Right cardiac atrium (tissue), 5 donors: ENCODE data around the gene INPP5D. TPM values are rescaled to one million over a fixed set of nuclear protein-coding genes. Genes with fewer than 3 reads are reported as not detected.

Experiments used
- ATAC-seq, 2 donors: fragments of 200-7000 bp; cut with Tn5 transposase; one replicate each; pipeline versions ENCODE4 v1.8.0 to v1.9.1; 2020; ENCODE audit warnings: moderate library complexity in 2 of 2, mild to moderate bottlenecking in 1 of 2
- DNase-seq, 3 donors: peaks; one replicate each; pipeline ENCODE4 v3.0.0-alpha.2; 2020
- H3K27ac ChIP-seq: one replicate; pipeline ENCODE4 v1.5.1; 2013; ENCODE audit warnings: mild to moderate bottlenecking, low read length, control low read depth, moderate library complexity
- H3K27me3 ChIP-seq: one replicate; pipeline ENCODE4 v1.6.1; 2013; ENCODE audit not compliant: control insufficient read depth, insufficient read depth
- H3K4me1 ChIP-seq: one replicate; pipeline ENCODE4 v1.6.1; 2013; ENCODE audit warnings: low read length; ENCODE audit not compliant: control insufficient read depth, insufficient read depth
- H3K4me3 ChIP-seq: one replicate; pipeline ENCODE4 v1.5.1; 2013; ENCODE audit warnings: low read length, control low read depth
- H3K9me3 ChIP-seq: one replicate; pipeline ENCODE4 v1.6.1; 2013; ENCODE audit warnings: low read length; ENCODE audit not compliant: control insufficient read depth
- WGBS: extraction: QIAGEN DNeasy Blood & Tissue Kit; methylation state at CpG from one replicate; pipeline ENCODE4 v1.1.7; 2013; 5-methylcytosine and 5-hydroxymethylcytosine counted together
- intact Hi-C, 4 donors: fragments of 100-400 bp; cut with DNase I; formaldehyde crosslinking; loops; one replicate each; pipeline versions ENCODE4 v1.11.0 to v1.14.0; 2022 to 2023
- polyA plus RNA-seq: library from polyadenylated mRNA; stranded (reverse); fragments of 200-250 nt; gene quantifications from one replicate; pipeline ENCODE4 v1.2.3, GENCODE V29; 2013
- total RNA-seq, 4 donors: library from RNA; stranded (reverse); fragmentation: NEBNext Ultra II Directional; extraction: Animal tissue kit (Norgen Biotek cat#: 25700); gene quantifications; one replicate each; pipeline ENCODE4 v1.2.1, GENCODE V29; 2021
- donor health status: healthy with polysubstance abuse.
- donor health status: DM: no; HTN: yes; CAD: no.
- donor health status: DM: no; HTN: no; CAD: no.
- donor health status: DM: no; HTN: yes; CAD: no; lungs with severe emphysema.
- donor health status: DM: yes; HTN: yes; CAD: no.

The INPP5D gene
- total and polyA plus RNA-seq, 5 donors: 3.6 to 7.8 (median 6.9) TPM

DNA sequence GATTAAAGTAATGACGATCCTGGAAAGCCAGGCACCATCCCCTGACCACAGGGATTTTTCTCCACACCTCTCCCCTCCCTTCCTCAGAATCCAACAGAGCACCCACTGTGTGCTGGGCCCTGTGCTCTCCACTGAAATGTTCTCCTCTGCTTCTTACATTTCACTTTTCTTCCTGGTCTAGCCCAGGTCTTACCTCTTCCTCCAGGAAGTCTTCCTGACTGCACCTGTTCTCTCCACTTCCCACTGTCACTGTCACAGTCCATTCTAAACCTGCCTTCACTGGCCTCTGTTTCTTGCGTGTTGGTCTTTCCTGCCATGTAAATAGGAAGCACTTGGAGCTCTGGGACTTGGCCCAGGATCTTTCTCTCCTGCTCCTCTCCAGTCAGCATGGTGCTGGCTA lies 39.7 kb upstream of the INPP5D start:
- Histone ChIP-seq H3K27me3 (no peaks in the 10 kb centered on the region), H3K4me1 (no peaks in the 10 kb centered on the region), H3K9me3 (no peaks in the 10 kb centered on the region), H3K27ac (no peak overlapping the region), H3K4me3 (no peak overlapping the region)
- intact Hi-C loops: no loop called here
- no peak for ATAC-seq
- DNase-seq: no peak
- 83% methylated on average over 2 of the region's 2 CpGs for WGBS

DNA sequence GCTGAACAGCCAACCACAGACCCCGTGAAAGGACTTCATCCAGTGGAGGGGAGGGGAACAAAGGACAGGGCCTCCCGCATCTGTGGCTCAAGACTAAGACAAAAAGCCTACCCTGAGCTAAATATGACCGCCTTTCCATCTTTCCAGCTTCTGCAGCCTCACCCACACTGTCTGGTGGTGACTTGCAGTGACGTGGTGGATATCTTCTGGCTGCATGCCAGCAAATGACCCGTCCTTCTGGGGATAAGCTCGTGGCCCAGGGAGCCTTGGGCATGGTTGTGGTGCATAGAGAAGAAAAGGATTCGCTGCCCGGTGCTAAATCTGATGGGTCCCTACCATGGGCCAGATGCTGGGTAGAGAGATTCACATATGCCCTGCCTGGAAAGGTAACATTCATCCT lies 38.4 kb upstream of the INPP5D start:
- no peak for ATAC-seq
- intact Hi-C loops: no loop called here
- no peaks in the 10 kb centered on the region for H3K27me3 ChIP-seq
- no peak for DNase-seq
- WGBS: 62% methylated on average over 8 of the region's 8 CpGs
- H3K27ac ChIP-seq: no peak overlapping the region
- no peaks in the 10 kb centered on the region for H3K9me3 ChIP-seq
- H3K4me1 ChIP-seq: no peaks in the 10 kb centered on the region
- no peak overlapping the region for H3K4me3 ChIP-seq

DNA sequence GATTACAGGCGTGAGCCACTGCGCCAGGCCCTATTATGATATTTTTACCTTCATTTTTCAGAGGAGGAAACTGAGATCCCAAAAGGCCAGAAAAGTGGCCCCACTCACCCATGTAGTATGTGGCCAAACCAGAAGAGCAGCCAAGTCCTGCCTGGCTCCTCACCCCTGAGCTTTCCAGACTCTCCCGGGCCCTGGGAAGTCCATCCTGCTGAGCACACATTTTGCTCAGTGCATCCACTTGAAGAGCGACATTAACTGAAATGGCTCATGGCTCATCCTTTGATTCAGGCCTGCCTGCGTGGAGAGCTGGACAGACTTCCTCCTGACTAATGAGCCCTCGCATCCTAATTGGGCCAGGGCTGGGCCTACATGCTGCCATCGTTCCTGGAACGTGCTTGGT lies 37.6 kb upstream of the INPP5D start:
- no peak overlapping the region for H3K27ac ChIP-seq
- DNase-seq (no peak), ATAC-seq (no peak)
- no peaks in the 10 kb centered on the region for H3K9me3 ChIP-seq
- no peaks in the 10 kb centered on the region for H3K4me1 ChIP-seq
- 87% methylated on average over 8 of the region's 8 CpGs for WGBS
- H3K4me3 ChIP-seq: no peak overlapping the region
- intact Hi-C loops: no loop called here
- no peaks in the 10 kb centered on the region for H3K27me3 ChIP-seq

DNA sequence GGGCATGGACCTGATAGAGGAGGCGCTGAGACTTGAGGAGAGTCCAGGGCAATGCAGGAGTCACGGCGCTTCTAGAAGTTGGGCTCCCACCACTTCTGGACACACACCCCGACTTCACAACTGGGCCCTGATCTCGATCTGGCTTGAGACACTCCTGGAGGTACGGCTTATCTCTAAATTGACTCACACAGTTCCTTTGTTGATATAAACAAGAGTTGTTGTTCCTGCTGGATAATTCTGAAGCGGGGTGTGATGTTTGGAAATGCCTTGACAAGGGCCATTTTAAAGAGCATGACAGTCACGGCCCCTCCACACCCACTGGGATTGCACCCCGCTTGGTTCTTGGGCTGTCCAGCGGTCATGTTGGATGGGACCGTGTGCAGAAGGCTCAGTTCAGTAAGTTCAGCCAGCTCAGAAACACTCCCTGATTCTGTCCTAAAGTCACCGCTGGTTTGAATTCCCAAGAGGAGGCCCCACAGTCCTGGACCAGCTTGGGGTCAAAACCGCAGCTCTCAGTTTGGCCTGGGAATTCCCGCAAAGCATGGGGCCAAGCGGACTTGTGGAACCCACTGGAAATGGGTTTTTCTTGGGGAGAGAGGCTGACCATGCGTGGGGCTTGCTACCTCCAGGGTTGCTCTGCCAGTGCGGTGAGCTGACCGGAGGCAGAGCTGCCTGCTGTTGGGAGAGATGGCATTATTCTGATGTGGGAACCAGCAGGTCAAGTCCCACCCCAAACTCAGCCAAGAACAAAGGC lies 37.0 kb upstream of the INPP5D start:
- 89% methylated on average over 18 of the region's 18 CpGs for WGBS
- Histone ChIP-seq H3K4me3 (no peak overlapping the region), H3K27me3 (no peaks in the 10 kb centered on the region), H3K9me3 (no peaks in the 10 kb centered on the region), H3K27ac (no peak overlapping the region), H3K4me1 (no peaks in the 10 kb centered on the region)
- DNase-seq: no peak
- intact Hi-C loops: no loop called here
- ATAC-seq: no peak

DNA sequence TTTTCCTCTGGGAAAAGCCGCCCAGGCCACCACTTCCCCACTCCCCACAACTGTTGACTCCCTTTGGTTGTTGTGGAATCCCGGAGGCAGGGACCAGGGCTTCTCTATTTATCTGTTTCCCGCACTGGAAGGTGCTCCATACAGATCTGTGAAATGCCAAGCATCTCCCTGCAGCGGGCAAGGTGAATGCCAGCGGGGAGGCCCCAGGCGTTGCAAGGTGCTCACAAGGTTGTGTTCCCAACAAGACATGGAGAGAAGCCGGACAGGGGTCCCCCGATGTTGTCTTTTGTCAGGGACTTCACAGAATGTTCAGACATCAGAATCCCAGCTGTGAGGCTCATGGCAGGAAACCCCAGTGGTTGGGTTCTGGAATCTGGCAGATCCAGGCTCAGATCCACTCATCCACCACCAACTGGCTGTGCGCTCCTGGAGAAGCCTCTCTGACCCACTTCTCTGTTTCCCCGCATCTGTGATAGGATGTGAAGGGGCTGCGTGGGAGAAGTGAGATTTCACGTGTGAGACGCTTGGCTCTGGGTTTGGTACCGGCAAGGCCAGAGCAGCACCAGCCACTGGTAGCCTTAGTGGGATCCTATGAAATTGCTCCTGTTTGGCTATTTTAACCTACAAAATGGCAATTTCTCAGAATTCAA lies 36.3 kb upstream of the INPP5D start:
- intact Hi-C loops: no loop called here
- Histone ChIP-seq H3K4me1 (no peaks in the 10 kb centered on the region), H3K27me3 (no peaks in the 10 kb centered on the region), H3K9me3 (no peaks in the 10 kb centered on the region), H3K4me3 (no peak overlapping the region), H3K27ac (no peak overlapping the region)
- 87% methylated on average over 14 of the region's 14 CpGs for WGBS
- ATAC-seq (no peak), DNase-seq (no peak)

DNA sequence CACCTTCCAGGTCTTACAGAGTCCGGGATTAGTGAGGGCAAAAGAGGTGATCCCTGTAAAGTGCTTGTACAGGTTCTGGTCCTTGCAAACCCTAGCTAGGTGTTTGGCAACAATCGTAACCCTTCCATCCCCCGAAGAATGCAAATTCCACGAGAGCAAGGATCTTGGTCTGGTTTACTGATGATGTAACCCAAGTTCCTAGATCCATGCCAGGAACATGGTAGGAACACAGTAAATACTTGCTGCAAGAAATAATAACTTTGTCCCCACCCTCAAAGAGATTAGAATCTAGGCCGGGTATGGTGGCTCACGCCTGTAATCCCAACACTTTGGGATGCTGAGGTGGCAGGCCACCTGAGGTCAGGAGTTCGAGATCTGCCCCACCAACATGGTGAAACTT lies 34.4 kb upstream of the INPP5D start:
- 79% methylated on average over 7 of the region's 7 CpGs for WGBS
- Histone ChIP-seq H3K27ac (no peak overlapping the region), H3K27me3 (no peaks in the 10 kb centered on the region), H3K4me3 (no peak overlapping the region), H3K9me3 (no peaks in the 10 kb centered on the region), H3K4me1 (no peaks in the 10 kb centered on the region)
- ATAC-seq: no peak
- no peak for DNase-seq
- intact Hi-C loops: no loop called here

DNA sequence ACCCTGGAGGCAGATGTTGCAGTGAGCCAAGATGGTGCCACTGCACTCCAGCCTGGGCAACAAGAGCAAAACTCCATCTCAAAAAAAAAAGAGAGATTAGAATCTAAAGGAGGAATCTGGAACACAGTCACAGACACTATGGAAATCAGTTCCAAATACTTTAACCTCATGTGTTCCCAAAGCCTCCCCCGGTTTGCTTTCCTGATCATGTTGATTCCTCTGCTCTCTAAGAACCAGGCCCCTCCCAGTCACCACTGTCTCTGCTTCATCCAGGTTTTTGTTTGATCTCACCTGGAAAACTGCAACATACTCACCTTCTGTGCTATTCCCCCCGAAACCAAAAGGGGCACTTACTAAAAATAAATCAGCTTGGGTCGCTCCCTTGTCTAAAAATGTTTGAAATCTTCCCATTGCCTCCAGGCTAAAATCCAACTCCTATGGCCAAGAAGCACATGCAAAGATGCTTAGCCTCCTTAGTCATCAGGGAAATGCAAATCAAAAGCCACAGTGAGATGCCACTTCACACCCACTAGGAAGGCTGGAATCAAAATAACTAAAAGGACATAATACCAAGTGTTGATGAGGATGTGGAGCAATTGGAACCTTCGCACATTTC lies 33.8 kb upstream of the INPP5D start:
- no peaks in the 10 kb centered on the region for H3K4me1 ChIP-seq
- ATAC-seq (no peak), DNase-seq (no peak)
- WGBS: 83% methylated on average over 4 of the region's 4 CpGs
- intact Hi-C loops: no loop called here
- H3K27me3 ChIP-seq: no peaks in the 10 kb centered on the region
- no peak overlapping the region for H3K4me3 ChIP-seq
- no peaks in the 10 kb centered on the region for H3K9me3 ChIP-seq
- no peak overlapping the region for H3K27ac ChIP-seq

DNA sequence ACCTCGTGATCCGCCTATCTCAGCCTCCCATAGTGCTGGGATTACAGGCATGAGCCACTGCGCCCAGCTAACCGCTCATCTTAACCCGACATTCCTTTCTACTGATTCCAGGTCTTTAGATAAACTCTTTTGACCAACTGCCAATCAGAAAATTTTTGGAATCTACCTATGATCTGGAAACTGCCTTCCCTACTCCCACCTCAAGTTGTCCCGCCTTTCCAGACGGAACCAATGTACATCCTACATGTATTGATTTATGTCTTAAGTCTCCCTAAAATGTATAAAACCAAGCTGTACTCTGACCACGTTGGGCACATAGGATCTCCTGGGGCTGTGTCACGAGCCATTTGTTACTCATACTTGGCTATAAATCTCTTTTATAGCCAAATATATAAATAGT lies 30.8 kb upstream of the INPP5D start:
- DNase-seq (no peak), ATAC-seq (no peak)
- no peaks in the 10 kb centered on the region for H3K27me3 ChIP-seq
- H3K27ac ChIP-seq: no peak overlapping the region
- H3K9me3 ChIP-seq: no peaks in the 10 kb centered on the region
- no peaks in the 10 kb centered on the region for H3K4me1 ChIP-seq
- no peak overlapping the region for H3K4me3 ChIP-seq
- intact Hi-C loops: no loop called here
- WGBS: 94% methylated on average over 9 of the region's 9 CpGs

DNA sequence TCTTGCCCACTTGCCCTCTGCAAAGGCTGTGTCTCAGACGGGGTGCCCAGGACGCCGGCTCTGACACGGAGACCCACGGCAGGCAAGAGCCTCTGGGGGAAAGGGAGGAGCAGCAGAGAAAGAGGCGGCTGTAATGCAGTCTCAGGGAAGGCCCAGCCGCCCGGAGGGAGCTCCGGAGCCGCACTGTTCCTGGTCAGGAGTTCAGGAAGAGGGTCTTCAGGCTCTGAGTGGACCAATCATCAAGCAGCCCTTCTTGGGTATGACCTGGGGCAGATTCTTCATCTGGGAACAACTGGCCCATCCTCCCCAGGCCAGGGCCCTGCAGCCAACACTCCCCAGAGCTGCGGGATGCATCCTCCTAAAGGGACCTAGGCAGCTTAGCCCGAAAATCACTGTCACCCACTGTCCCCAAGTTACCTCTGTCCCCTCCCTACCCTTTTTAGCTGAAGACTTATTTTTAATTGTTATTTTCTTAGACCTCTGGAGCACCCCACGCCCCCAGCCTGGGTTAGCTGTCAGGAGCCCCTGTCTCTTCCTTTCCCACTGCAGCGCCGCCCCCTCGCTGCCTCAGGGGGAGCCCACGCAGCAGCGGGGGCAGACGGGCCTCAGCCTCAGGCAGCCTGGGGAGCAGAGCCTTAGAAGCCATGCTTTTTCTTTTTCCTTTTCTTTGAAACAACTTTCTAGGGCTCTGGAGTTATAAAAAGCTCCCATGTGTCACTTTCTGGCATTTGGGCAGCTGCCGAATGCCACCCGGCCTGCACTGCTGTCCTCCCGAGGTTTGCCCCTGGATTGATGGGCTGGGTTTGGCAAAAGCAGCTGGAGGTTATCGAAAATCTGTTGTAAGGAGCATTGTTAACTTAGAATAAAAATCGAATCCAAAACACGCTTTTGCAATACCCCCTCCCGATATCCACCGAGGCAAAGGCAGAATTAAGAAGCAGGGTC lies 28.3 kb upstream of the INPP5D start:
- H3K4me3 ChIP-seq: no peak overlapping the region
- no peaks in the 10 kb centered on the region for H3K4me1 ChIP-seq
- H3K27ac ChIP-seq: no peak overlapping the region
- peak in 1 of 2 donors; percentile 22 for ATAC-seq
- WGBS: 75% methylated on average over 27 of the region's 27 CpGs
- H3K9me3 ChIP-seq: no peaks in the 10 kb centered on the region
- DNase-seq: no peak
- intact Hi-C loops: no loop called here
- H3K27me3 ChIP-seq: no peaks in the 10 kb centered on the region

DNA sequence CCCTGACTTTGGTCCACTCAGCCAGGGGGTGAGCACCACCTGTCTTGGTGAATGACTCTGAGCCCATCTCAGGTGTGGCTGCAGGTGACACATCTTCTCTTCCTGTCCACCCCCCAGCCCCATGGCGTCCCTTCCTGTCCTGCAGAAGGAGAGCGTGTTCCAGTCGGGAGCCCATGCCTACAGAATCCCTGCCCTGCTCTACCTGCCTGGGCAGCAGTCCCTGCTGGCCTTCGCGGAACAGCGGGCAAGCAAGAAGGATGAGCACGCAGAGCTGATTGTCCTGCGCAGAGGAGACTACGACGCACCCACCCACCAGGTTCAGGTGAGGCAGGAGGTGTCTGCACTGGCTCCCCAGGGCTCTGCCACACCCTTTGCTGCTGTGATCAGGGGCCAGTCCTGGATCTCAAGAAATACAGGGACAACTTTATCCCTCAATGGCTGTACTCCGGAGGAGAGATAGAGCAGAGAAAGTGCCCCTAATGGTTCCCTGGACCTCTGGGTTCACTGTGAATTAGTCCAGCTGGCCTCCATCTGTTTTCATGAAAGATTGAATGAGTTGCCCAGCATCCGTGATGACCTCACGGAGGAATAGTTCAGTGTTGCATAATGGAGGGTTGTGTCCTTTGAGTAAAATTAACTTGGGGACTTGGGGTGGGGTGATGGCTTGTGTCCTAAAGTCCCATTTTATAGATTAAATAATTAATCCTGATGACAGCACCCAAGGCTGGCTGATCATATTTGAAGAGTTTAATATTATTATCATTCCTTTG lies 27.4 kb upstream of the INPP5D start, which contains the start of gene NEU2:
Gene NEU2 (plus strand): TSS at position 122 of the 770 bp plus-strand sequence. CDS start 0 bp downstream, at position 122.
- Histone ChIP-seq H3K9me3 (no peaks in the 10 kb centered on the region), H3K4me1 (no peaks in the 10 kb centered on the region), H3K4me3 (no peak within 1 kb of the TSS), H3K27me3 (no peaks in the 10 kb centered on the region), H3K27ac (no peak within 1 kb of the TSS)
- 89% methylated on average over 13 of the region's 13 CpGs for WGBS
- intact Hi-C loops: no loop called here
- ATAC-seq (no peak), DNase-seq (no peak)
